Kidney glomerular epithelial cell (primary cell): ENCODE data around the gene CPA4.
"Not testable (repeated sequence)": the region's sequence is repeated elsewhere in the genome, so short reads cannot be mapped to it uniquely, and the experiment has no call there.

ENCODE experiments used
- DNase-seq: peaks from one replicate; lab custom pipeline; 2025; lab: John Stamatoyannopoulos, UW

The CPA4 gene

DNA sequence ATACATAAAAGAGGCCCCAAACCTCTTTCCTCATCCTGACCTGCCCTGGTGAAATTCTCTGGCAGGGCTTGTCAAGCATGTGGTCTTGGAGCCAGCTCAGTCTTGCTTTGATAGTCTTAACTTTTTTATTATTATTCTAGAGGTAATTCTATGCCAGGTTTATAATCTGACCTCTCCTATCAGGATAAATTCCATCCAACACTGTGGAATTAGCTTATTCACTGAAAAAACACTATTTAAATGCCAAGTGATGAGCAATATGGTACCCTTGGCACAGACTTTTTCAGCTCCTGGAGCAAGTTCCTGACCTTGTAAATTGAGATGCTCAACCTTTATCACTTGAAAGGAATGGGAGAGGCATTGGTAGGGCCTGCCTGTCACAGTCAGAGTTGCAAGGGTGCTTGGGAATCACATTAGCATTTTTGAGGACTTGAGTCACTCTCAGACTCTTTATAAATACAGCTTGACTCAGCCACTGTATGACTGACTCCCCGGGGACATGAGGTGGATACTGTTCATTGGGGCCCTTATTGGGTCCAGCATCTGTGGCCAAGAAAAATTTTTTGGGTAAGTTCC lies at the start of gene CPA4:
TSS of gene CPA4 (plus strand) at position 480 of the 576 bp plus-strand sequence. CDS start at position 500, 20 bp downstream.
- peak; percentile 96 for DNase-seq

- DNase-seq = not testable (repeated sequence)
Measured at GRCh38 chr7:130243486-130243885, 49.5 kb upstream of the CPA4 start.

GRCh38 chr7:130246491-130246890 lies 46.5 kb upstream of the CPA4 start:
- not testable (repeated sequence) for DNase-seq

GRCh38 chr7:130248842-130249241 lies 44.1 kb upstream of the CPA4 start:
- not testable (repeated sequence) for DNase-seq

DNA sequence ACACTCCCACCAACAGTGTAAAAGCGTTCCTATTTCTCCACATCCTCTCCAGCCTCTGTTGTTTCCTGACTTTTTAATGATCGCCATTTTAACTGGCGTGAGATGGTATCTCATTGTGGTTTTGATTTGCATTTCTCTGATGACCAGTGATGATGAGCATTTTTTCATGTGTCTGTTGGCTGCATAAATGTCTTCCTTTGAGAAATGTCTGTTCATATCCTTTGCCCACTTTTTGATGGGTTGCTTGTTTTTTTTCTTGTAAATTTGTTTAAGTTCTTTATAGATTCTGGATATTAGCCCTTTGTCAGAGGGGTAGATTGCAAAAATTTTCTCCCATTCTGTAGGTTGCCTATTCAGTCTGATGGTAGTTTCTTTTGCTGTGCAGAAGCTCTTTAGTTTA lies 43.3 kb upstream of the CPA4 start:
- DNase-seq = not testable (repeated sequence)

GRCh38 chr7:130254555-130254954 lies 38.4 kb upstream of the CPA4 start:
- no peak for DNase-seq

- DNase-seq = no peak
Measured at GRCh38 chr7:130256704-130257103, 36.3 kb upstream of the CPA4 start.

- DNase-seq = no peak
Measured at GRCh38 chr7:130258494-130259078, 34.4 kb upstream of the CPA4 start.

DNA sequence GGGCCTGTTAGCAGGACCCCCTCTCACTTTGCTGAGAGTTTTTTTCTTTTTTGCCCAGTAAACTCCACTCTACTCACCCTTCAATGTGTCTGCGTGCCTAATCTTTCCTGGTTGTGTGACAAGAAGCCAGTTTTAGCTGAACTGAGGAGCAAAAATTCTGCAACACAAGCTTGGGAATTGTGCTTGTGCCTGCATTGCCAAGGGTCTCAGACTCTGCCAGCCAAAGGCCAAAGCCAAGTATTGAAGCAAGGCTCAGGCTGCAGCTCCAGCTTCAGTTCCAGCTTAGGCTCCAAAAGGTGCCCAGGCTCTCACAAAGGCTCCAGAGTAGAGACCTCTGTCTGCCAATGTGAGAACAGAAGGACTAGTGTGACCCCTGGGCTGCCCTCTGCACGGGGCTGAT lies 30.5 kb upstream of the CPA4 start:
- no peak for DNase-seq

GRCh38 chr7:130263130-130263529 lies 29.8 kb upstream of the CPA4 start:
- DNase-seq = no peak

DNA sequence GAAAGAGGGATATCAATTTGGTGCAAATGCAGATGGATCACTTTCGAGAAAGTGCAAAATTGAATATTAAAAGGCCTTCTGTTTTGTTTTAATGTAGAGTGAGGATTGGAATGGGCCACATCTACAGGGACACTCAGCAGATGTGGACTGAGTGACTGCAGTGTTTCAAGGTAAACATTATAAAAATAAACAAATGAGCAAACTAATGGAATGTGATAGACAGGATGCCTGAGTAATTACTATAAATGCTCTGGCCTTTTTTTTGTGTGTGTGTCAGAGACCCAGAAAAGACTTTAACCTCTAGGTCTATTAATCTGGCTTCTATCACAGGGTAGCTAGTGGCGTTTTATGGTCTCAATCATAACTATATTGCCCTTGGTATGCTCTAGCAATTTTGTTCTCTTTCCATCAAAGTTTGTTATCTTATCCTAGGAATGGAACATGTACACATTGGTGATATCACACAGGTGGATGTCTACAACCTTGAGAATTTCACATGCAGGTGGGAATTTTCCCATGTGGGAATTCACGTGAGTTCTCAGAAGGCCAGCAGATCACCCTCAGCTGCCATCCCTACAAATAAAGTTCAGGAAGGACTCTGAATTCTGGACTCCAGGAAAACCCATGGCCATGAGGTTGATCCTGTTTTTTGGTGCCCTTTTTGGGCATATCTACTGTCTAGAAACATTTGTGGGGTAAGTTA lies 26.6 kb upstream of the CPA4 start, which contains the start of gene CPA2:
TSS of gene CPA2 (plus strand) at position 606 of the 703 bp plus-strand sequence. CDS start at position 625, 19 bp downstream.
- DNase-seq = no peak

GRCh38 chr7:130266961-130267321 lies 26.0 kb upstream of the CPA4 start:
- DNase-seq = no peak

GRCh38 chr7:130268463-130269317 lies 24.3 kb upstream of the CPA4 start:
- DNase-seq = no peak

DNA sequence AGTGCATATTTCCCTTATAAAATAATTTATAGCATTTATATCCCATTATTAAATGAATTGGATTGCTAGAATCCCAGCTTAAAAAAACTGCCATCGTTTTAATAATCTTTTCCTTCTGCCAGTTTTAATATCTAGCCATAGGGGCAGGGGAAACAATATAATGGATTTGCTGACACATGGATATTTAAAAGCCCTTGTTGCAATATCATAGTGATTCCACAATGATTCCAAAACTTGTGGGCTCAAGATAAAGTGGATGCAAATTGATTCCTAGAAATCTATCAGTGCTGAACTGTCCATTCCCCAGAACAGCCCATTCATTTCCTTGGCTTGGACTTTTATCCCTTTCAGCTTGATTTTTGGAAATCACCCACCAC lies 23.7 kb upstream of the CPA4 start:
- no peak for DNase-seq

GRCh38 chr7:130270947-130271800 lies 21.8 kb upstream of the CPA4 start:
- no peak for DNase-seq

DNA sequence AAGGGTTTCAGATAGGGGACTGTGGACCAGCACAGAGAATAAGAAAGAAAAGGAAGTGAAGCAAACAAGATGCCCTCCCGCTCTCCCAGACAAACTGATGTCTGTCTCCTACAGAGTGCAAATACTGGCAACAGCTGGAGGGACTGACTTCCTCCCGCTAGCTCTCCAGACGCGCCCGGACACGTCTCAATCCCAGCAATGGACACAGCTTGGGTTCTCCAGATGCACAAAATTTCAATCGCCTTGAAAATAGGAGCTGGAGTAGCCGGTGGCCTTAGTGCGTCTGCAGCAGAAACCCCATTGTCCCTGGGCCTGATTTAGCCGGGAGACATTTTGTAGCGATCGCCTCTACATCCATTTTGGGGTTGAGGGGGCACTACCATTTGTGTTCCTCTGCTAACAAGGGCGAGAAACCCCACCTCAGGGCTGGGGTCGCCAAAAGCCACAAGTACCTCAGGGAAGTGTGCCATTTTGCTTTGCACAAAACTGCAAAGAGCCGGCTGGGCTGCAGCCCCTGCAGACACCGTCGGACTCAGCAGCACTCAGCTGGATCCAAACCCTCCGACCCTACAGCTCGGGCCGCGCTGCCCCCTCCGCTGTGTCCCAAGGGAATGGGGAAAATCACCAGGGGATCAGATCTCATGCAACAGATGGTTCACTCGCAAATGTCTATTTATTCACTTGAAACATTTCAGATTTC lies 20.4 kb upstream of the CPA4 start:
- DNase-seq = no peak

- peak; percentile 17 for DNase-seq
Measured at GRCh38 chr7:130273081-130273932, 19.7 kb upstream of the CPA4 start.

GRCh38 chr7:130273933-130274255 lies 19.1 kb upstream of the CPA4 start:
- no peak for DNase-seq

- DNase-seq = no peak
Measured at GRCh38 chr7:130274296-130274695, 18.7 kb upstream of the CPA4 start.

DNA sequence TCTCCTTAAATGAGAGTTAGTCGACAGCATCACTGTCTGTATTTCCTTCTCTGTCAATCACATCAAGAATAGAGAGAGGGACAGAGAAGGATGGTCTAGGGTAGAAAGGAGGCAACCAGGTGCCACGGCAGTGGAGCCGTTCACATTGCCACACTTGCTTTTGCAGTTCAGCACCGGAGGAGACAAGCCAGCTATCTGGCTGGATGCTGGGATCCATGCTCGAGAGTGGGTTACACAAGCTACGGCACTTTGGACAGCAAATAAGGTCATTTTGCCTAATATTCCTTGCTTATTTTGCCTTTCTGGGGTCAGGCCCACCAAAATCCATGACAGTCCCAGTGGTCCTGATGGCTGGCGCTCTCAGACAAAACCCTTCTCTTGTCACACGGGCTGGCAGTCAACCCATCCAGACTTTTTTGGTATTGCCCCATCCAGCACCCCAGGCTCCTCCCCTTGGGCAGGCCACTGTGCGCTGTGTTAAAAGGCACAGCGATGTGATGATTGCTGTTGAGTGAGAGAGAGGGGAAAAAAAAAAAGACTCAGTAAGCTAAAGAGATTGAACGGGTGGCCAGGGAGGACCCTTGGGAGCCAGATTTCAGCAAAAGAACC lies 17.9 kb upstream of the CPA4 start:
- no peak for DNase-seq
